Pancreas (tissue), 10 donors: ENCODE measurements around the gene UQCC2. TPM values are rescaled to one million over a fixed set of nuclear protein-coding genes. Genes with fewer than 3 reads are reported as not detected.
A peak's percentile ranks its signal among the peaks of the same experiment; 100 is the strongest.

Source experiments
- ATAC-seq, 4 donors: fragments of 200-7000 bp; cut with Tn5 transposase; one replicate each; pipeline versions ENCODE4 v1.8.0 to v1.9.1; 2020; ENCODE audit warnings: mild to moderate bottlenecking in 4 of 4, moderate library complexity in 4 of 4
- DNase-seq, 6 donors: peaks; one replicate each; pipeline ENCODE4 v3.0.0-alpha.2; 2020
- FAIRE-seq: peaks from 2 replicates; lab custom pipeline; 2012; peaks lifted over from hg19 to GRCh38; lab: Jason Lieb, UNC
- H3K27ac ChIP-seq, 4 donors: fragments of 200-600 bp; sonication (generic); 1 replicate in 3 of 4; 2 replicates in 1 of 4; pipeline versions ENCODE4 v1.5.0 to v1.8.0; 2020
- H3K27me3 ChIP-seq, 4 donors: fragments of 200-600 bp; one replicate each; pipeline ENCODE4 v1.8.0; 2021
- H3K36me3 ChIP-seq, 3 donors: fragments of 200-600 bp; sonication (generic) in 1 of 3; one replicate each; pipeline versions ENCODE4 v1.5.0 to v1.8.0; 2020 to 2021
- H3K4me1 ChIP-seq, 3 donors: fragments of 200-600 bp; one replicate each; pipeline ENCODE4 v1.8.0; 2021
- H3K4me3 ChIP-seq, 4 donors: fragments of 200-600 bp; sonication (generic) in 2 of 4; one replicate each; pipeline versions ENCODE4 v1.5.0 to v1.8.0; 2020 to 2021
- H3K9me3 ChIP-seq, 4 donors: fragments of 200-600 bp; one replicate each; pipeline ENCODE4 v1.8.0; 2021
- whole genome bisulfite sequencing, 2 donors: extraction: QIAGEN DNeasy Blood & Tissue Kit; methylation state at CpG; one replicate each; pipeline ENCODE4 v1.1.7; 2013; 5-methylcytosine and 5-hydroxymethylcytosine counted together
- intact Hi-C, 3 donors: fragments of 100-400 bp; cut with DNase I; formaldehyde crosslinking; loops; one replicate each; pipeline versions ENCODE4 v1.11.1 to v1.14.2; 2022
- polyA plus RNA-seq, 2 donors: library from polyadenylated mRNA; stranded (reverse); fragments of 200-250 nt; gene quantifications; one replicate each; pipeline ENCODE4 v1.2.3, GENCODE V29; 2013
- total RNA-seq, 6 donors: library from RNA; stranded (reverse); fragmentation: NEBNext Ultra II Directional in 4 of 6; extraction: Animal tissue kit (Norgen Biotek cat#: 25700) in 4 of 6; gene quantifications; one replicate each; pipeline versions ENCODE4 v1.2.1 to v1.2.4, GENCODE V29; 2021 to 2023
- TF ChIP-seq, protein P1 (sequence below), 4 donors: fragments of 200-600 bp; sonication (generic) in 3 of 4; IDR thresholded peaks; one replicate each; pipeline versions ENCODE4 v1.5.0 to v1.8.0; 2021; ENCODE audit warnings: antibody characterized with exemption in 4 of 4
- donor health status: healthy with polysubstance abuse.
- donor health status: DM: no; HTN: no; CAD: no; lungs with moderate emphysema.
- donor health status: DM: no; HTN: no; CAD: no.
- donor health status: control.
- donor health status: control.
- donor health status: Bipolar disorder and iron deficiency.
- donor health status: DM: yes; HTN: yes; CAD: no.
- donor health status: DM: no; HTN: no; CAD: no.
- donor health status: DM: no; HTN: no; CAD: no.
- donor health status: DM: yes; HTN: yes; CAD: no.

UQCC2 gene
- total and polyA plus RNA-seq, 8 donors = 13.9 to 58.9 (median 28.6) TPM

DNA sequence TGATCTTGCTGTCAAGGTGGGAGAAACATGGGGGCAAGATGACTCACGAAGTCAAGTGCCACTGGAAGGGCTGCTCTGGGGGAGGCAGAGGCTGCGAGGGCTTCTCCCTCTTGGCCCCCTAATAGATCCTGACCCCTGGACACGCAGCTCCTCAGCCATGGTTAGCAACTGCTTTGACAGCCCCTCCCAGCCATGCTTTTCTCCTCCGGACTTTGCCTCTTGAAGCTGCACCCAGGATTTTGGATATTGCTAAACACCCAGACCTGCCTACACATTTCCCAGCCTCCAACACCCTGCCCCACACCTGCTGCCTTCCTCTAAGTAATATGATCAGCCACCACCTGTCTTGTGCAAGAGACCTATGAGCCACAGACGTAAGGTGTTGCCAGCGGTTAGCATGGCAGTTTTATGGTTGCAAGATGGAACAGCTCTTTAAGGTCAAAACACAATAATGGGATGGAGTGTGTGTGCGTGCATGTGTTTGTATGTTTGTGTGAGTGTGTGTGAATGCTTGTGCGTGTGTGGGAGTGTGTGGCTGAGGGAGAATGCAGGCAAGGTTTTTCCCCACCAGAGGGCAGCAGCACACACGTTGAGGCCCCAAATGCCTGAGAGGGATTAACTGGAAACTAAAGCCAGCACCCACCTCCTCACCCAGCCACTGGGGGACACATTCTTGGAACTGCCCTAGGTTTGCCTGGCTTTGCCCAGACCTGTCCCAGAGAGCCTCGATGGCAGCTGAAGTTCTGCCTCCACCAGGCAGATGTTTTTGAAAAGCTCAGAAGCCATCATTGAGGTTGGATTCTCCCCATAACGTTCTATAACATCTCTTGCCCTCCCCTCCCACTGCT is 32.7 kb upstream of the UQCC2 start:
- no peak for FAIRE-seq
- H3K4me3 ChIP-seq = no peak overlapping the region
- DNase-seq = peak in 5 of 6 donors; percentile 61 to 82 (median 72)
- H3K9me3 ChIP-seq = no peaks in the 10 kb centered on the region
- H3K27ac ChIP-seq = peak overlapping the region in 1 of 4 donors; percentile 60
- no peaks in the 10 kb centered on the region for H3K36me3 ChIP-seq
- TF ChIP-seq, protein P1, sequence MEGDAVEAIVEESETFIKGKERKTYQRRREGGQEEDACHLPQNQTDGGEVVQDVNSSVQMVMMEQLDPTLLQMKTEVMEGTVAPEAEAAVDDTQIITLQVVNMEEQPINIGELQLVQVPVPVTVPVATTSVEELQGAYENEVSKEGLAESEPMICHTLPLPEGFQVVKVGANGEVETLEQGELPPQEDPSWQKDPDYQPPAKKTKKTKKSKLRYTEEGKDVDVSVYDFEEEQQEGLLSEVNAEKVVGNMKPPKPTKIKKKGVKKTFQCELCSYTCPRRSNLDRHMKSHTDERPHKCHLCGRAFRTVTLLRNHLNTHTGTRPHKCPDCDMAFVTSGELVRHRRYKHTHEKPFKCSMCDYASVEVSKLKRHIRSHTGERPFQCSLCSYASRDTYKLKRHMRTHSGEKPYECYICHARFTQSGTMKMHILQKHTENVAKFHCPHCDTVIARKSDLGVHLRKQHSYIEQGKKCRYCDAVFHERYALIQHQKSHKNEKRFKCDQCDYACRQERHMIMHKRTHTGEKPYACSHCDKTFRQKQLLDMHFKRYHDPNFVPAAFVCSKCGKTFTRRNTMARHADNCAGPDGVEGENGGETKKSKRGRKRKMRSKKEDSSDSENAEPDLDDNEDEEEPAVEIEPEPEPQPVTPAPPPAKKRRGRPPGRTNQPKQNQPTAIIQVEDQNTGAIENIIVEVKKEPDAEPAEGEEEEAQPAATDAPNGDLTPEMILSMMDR (IDR thresholded peaks at IDR 0.05) = peak; percentile 75 to 82 (median 80)
- peaks cover 0 to 18% (median 17%) of the 10 kb centered on the region in 3 donors for H3K4me1 ChIP-seq
- H3K27me3 ChIP-seq = no peaks in the 10 kb centered on the region
- WGBS, 2 donors = 25 to 27% methylated on average over 11 of the region's 11 CpGs
- intact Hi-C loops = no loop called here
- peak; percentile 72 to 86 (median 84) for ATAC-seq

DNA sequence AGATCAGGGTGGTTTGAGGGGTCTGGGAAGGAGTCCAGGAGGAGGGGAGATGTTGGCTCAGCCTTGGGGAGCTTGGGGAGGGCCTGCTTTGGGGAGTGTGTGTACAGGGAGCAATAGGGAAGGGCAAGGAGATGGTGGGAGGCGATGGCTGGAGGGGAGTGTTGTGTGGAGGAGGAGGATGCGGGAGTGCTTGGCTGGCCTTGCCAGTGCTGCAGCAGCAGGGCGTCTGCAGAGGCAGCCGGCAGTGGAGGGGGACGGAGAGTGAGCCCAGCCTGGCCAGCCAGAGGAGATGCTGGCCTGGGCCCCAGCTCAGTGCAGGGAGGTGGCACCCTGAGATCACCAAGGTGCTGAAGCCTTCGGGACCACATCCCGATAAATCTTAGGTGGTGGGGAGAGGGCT is 31.3 kb upstream of the UQCC2 start:
- H3K27me3 ChIP-seq = no peaks in the 10 kb centered on the region
- H3K27ac ChIP-seq = no peak overlapping the region
- ATAC-seq (no peak), FAIRE-seq (no peak), DNase-seq (no peak)
- H3K9me3 ChIP-seq = no peaks in the 10 kb centered on the region
- WGBS, 2 donors = 83 to 90% methylated on average over 7 of the region's 7 CpGs
- no peaks in the 10 kb centered on the region for H3K36me3 ChIP-seq
- peaks cover 0 to 18% (median 17%) of the 10 kb centered on the region in 3 donors for H3K4me1 ChIP-seq
- TF ChIP-seq, protein P1 (IDR thresholded peaks at IDR 0.05) = no peak
- H3K4me3 ChIP-seq = no peak overlapping the region
- intact Hi-C loops = no loop called here

DNA sequence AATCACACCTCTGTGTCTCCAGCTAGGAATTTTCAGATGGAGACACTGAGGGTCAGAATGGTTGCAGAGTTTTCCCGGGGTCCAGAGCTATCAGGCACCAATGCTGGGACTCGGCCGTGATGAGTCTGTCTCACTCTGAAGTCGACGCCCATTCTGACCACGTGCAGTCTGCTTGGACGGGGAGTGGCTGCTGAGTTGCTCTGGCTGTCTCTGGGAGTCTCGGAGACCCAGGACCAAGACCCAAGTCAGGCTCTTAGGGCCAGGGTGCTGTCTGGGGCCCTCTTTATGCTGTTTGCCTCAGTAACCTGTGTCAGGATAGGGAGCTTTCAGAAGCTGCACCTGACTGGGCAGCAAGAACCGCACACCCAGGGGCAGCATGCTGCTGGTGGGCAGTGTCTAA is 30.6 kb upstream of the UQCC2 start:
- TF ChIP-seq, protein P1 (IDR thresholded peaks at IDR 0.05) = no peak
- H3K36me3 ChIP-seq = no peaks in the 10 kb centered on the region
- H3K4me3 ChIP-seq = no peak overlapping the region
- intact Hi-C loops = no loop called here
- no peak overlapping the region for H3K27ac ChIP-seq
- H3K9me3 ChIP-seq = no peaks in the 10 kb centered on the region
- H3K4me1 ChIP-seq = peaks cover 0 to 18% (median 17%) of the 10 kb centered on the region in 3 donors
- ATAC-seq (no peak), FAIRE-seq (no peak), DNase-seq (peak in 1 of 6 donors; percentile 21)
- WGBS, 2 donors = 77 to 83% methylated on average over 9 of the region's 9 CpGs
- no peaks in the 10 kb centered on the region for H3K27me3 ChIP-seq

DNA sequence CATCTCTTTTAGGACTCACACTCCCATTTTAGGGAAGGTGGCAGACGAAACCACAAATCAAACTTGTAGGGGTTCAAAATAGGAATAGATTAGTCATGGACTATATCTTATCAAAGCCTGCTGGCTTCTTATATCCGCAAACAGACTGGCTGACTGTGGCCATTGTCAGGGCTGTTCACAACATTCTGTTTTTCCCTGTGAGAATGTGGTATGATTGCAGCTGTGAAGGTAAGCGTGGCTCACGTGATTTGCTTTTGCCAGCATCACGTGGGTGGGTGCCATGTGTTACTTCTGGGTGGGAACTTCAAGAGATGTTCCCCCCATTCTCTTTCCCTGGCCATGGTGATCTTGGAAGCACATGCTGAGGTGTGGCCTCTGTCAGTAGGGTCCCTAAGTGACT is 29.3 kb upstream of the UQCC2 start:
- peak; percentile 50 to 61 (median 56) for ATAC-seq
- H3K36me3 ChIP-seq = no peaks in the 10 kb centered on the region
- peaks cover 0 to 18% (median 17%) of the 10 kb centered on the region in 3 donors for H3K4me1 ChIP-seq
- H3K27ac ChIP-seq = peak overlapping the region; percentile 22 to 75 (median 40)
- H3K4me3 ChIP-seq = no peak overlapping the region
- intact Hi-C loops = no loop called here
- H3K27me3 ChIP-seq = no peaks in the 10 kb centered on the region
- TF ChIP-seq, protein P1 (IDR thresholded peaks at IDR 0.05) = no peak
- H3K9me3 ChIP-seq = no peaks in the 10 kb centered on the region
- no peak for FAIRE-seq
- peak in 5 of 6 donors; percentile 25 to 63 (median 61) for DNase-seq
- 41 to 42% methylated on average over 5 of the region's 5 CpGs for WGBS, 2 donors

DNA sequence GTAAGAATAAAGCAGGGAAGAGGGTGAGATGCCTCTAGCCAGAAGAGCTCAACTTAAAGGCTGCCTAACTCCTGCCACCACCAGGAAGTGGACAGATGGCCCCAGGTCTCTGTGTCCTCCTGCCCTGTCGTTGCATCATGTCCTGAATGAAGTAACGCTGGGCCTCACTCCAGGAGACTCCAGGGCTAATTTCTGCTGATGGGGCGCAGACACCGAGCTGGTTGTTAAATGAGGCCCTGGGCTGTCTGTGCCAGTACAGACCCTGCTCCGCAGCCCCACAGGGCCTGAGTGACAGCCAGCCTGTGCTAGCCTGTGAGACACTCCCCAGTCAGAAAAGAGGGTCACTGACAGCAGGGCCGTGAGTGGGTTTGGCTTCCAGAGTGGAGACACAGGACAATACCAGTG is 28.7 kb upstream of the UQCC2 start:
- ATAC-seq = peak; percentile 24 to 56 (median 28)
- H3K27ac ChIP-seq = peak overlapping the region in 3 of 4 donors; percentile 22 to 75 (median 42)
- no peak overlapping the region for H3K4me3 ChIP-seq
- intact Hi-C loops = no loop called here
- H3K36me3 ChIP-seq = no peaks in the 10 kb centered on the region
- peak in 2 of 6 donors; percentile 42 to 51 for DNase-seq
- FAIRE-seq = no peak
- 60 to 90% methylated on average over 6 of the region's 6 CpGs for WGBS, 2 donors
- TF ChIP-seq, protein P1 (IDR thresholded peaks at IDR 0.05) = no peak
- no peaks in the 10 kb centered on the region for H3K27me3 ChIP-seq
- peaks cover 0 to 18% (median 17%) of the 10 kb centered on the region in 3 donors for H3K4me1 ChIP-seq
- no peaks in the 10 kb centered on the region for H3K9me3 ChIP-seq
